Midbrain (tissue), 1 donor: Measurements from ENCODE around the gene EFCC1.
"Not testable (repeated sequence)": the region's sequence is repeated elsewhere in the genome, so short reads cannot be mapped to it uniquely, and the experiment has no call there.

Experiments used
- DNase-seq: peaks from one replicate; lab custom pipeline; 2025; lab: John Stamatoyannopoulos, UW

Gene EFCC1

DNA sequence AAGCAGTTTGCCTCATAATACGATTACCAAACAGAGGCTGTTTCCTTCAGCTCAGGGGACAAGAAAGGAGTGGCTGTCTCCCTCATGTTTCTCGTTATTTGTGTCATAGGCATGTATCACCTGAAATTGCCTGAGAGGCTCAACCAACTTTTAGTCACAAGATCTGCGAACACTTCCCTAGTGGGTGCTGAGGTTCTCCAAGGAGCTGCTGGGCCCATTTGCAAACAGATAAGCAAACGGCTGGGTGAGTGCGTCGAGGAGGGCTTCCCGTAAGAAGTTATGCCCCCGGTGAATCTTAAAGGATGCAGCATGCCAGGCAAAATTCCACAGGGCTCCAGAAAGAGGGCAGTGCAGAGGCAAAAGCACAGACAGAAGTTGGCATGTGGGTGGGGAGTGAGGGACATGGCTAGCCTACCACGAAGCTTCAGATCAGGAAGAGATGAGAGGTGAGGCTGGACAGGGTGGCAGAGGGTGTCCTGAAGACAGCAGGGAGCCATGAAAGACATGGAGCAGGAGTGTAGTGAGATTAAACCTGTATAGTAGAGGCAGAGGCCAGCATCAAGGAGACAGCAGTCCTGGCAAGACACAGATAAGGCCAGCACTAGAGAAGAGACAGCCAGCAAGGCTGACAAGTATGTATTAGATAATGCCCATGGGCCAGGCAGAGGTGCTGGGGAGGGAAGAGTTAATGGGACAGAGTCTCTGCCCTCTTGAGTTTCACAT lies 55.5 kb downstream of the EFCC1 start:
- DNase-seq, result no peak

DNA sequence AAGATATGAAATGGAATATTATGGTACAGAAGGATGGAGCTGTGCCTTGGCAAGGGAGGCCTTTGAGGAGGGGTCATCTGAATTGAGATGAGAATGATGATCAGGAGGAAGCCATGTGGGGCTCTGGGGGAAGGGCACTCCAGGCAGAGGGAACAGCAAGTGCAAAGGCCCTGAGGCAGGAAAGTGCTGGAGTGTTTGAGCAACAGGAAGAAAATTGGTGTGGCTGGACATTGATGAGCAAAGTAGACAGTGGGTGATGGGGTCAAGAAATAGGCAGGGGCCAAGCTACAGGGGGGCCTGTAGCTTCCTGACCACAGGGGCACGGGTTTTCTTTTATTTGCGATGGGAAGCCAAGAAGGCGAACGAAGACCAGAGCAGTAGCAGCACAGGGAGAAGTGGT lies 56.1 kb downstream of the EFCC1 start:
- no peak for DNase-seq

DNA sequence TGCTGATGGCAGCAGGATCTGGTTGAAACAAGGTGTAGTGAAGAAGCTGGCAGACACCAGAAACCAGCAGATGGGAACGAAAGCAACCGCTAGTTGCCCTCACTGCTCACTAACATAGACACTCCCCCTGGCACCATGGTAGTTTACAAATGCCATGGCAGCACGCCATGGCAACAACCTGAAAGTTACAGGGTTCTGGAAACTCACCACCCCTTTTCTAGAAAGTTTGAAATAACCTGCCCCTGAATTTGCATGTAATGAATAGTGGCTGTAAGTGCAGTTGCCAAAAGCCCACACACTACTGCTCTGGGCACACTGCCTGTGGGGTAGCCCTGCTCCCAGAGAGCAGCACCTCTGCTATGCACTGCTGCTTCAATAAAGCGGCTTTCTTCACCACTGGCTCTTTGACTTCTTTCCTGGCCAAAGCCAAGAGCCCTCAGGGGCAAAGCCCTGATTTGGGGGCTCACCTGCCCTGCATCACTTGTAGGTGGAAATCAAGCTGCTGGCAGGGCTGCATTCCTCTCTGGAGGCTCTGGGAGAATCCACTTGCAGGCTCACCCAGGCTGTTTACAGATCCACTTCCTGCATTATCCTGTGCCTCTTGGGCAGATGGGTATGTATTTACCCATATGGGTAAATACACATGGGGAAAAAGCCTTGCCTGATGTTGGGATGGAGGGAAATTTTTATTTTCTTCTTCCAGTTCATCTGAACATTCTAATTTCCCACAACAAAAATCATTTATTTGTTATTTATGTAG lies 57.5 kb downstream of the EFCC1 start:
- peak; percentile 75 for DNase-seq

DNA sequence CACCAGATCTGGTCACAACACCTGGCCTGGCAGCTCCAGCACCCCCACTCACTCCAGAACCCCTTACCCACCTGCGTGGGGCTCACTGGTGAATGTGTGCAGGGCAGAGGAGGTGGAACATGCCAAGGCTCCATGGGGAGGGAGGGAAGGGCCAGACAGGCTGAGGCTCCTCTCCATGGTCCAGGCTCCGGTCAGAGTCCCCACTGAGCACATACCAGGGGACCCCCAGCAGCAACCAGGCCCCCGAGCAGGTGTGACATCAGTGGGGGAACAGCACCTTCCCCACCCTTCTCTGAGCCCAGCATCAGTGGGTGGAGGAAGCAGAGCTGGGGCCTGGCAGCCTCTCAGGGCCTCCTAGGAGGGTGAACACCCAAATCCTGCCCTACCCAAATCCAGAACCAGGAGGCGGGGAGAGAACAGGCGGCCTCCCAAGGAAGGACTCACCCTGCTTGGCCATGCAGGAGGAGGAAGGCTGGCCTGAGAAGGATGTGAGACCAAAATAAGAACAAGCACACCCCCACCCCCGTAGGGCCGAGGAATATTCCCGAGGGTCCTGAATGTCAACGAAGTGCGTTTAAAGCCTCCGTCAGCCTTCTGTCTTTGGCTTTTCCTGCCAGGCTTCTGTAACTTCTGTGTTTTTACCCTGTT lies 58.3 kb downstream of the EFCC1 start:
- DNase-seq, result no peak

- no peak for DNase-seq
These were observed 59.3 kb downstream of the EFCC1 start, which contains the start of gene GP9 for GRCh38 chr3:129060276-129061022. Gene GP9, plus strand, starts transcription at chr3:129060779. Its CDS starts 961 bp downstream, at chr3:129061740.

GRCh38 chr3:129061023-129061887 lies 60.2 kb downstream of the EFCC1 start:
- DNase-seq, result no peak

- no peak for DNase-seq
These were observed 61.1 kb downstream of the EFCC1 start for GRCh38 chr3:129061888-129062834.

GRCh38 chr3:129063091-129063640 lies 62.1 kb downstream of the EFCC1 start:
- DNase-seq, result no peak

GRCh38 chr3:129063841-129064482 lies 62.9 kb downstream of the EFCC1 start:
- no peak for DNase-seq

DNA sequence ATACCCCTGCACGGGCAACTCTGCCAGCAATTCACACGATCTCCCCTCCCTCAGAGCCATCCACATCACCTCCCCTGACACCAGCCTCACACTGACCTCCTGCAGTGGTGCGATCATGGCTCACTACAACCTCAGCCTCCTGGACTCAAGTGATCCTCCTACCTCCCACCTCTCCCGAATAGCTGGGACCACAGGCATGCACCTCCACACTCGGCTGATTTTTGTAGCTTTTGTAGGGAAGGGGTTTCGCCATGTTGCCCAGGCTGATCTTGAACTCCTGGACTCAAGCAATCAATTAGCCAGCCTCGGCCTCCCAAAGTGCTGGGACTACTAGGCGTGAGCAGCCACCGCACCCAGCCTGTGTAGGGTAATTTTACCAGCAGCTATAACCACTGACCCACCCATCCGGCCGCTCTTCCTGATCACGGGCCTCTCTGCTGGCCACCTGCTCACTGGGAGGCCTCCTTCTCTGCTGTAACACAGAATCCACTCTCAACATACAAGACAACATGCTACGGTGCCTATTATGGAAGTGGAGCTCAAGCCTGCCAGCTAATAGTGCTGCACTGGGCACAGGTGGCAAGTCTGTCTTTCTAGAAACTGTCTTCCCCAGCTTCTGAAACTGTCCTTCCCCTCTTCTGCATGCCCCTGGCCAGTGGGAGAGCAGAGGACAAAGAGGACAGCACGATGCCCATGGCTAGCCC lies 64.1 kb downstream of the EFCC1 start:
- DNase-seq, result no peak

GRCh38 chr3:129065720-129066073 lies 64.6 kb downstream of the EFCC1 start:
- no peak for DNase-seq

DNA sequence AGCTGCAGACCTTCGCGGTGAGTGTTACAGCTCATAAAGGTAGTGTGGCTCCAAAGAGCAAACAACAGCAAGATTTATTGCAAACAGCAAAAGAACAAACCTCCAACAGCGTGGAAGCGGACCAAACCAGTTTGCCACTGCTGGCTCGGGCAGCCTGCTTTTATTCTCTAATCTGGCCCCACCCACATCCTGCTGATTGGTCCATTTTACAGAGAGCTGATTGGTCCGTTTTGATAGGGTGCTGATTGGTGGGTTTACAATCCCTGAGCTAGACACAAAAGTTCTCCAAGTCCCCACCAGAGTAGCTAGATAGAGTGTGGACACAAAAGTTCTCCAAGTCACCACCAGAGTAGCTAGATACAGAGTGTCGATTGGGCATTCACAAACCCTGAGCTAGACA lies 66.6 kb downstream of the EFCC1 start:
- not testable (repeated sequence) for DNase-seq

- DNase-seq, result no peak
These were observed 67.3 kb downstream of the EFCC1 start for GRCh38 chr3:129068291-129068886.

GRCh38 chr3:129069313-129070085 lies 68.4 kb downstream of the EFCC1 start:
- not testable (repeated sequence) for DNase-seq

- DNase-seq, result no peak
These were observed 69.2 kb downstream of the EFCC1 start for GRCh38 chr3:129070086-129070885.

GRCh38 chr3:129077222-129077621 lies 76.1 kb downstream of the EFCC1 start:
- no peak for DNase-seq

DNA sequence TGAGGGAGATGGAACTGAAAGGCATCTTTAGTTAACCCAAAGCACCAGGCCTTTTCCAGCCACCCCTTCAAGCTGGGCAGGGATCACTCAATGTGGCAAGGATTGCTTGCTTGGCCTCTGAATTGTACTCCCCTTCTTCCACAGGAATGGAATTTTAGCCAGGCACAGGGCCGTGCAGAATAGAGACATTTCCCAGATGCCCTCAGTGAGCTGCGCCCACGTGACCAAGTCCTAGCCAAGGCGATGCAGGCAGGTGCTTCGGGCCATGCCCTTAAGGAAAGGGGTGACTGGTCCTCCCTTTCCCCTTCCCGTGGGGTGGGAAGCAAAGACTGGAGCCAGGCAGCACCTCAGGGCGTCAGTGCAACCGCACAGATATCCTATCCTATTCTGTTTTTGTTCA lies 77.4 kb downstream of the EFCC1 start:
- DNase-seq, result no peak
